ENCODE data around the gene NMRAL1. TPM values are rescaled to one million over a fixed set of nuclear protein-coding genes. Genes with fewer than 3 reads are reported as not detected.

Gene NMRAL1
- polyA plus RNA-seq, 1 donor from 2014 or later: 6.3 TPM

GRCh38 chr16:4522051-4522581 is 47.7 kb upstream of the NMRAL1 start:
- no peak overlapping the region for H3K4me3 ChIP-seq (ENCODE audit: low read length)
- no peak overlapping the region for H3K4me2 ChIP-seq (ENCODE audit: low read length)
- H3K9ac ChIP-seq (ENCODE audit: low read length): no peak overlapping the region
- no peak overlapping the region for H2AFZ ChIP-seq (ENCODE audit: low read depth, low read length)
- no peaks in the 10 kb centered on the region for H3K27me3 ChIP-seq (ENCODE audit: insufficient read depth, low read depth, low read length)
- TF ChIP-seq SMC3 (conservative IDR thresholded peaks at IDR 0.05; ENCODE audit: poor library complexity) (no peak), RAD21 (conservative IDR thresholded peaks at IDR 0.05) (no peak), POLR2AphosphoS5 (IDR thresholded peaks at IDR 0.05) (no peak), REST (IDR thresholded peaks at IDR 0.05; ENCODE audit: borderline replicate concordance) (no peak), MXI1 (conservative IDR thresholded peaks at IDR 0.05; ENCODE audit: poor library complexity, severe bottlenecking) (no peak), TAF1 (IDR thresholded peaks at IDR 0.05; ENCODE audit: low read depth) (no peak), EP300 (conservative IDR thresholded peaks at IDR 0.05; ENCODE audit: poor library complexity, severe bottlenecking) (no peak)
- no peaks in the 10 kb centered on the region for H4K20me1 ChIP-seq (ENCODE audit: insufficient read depth)
- no peaks in the 10 kb centered on the region for H3K9me3 ChIP-seq (ENCODE audit: low read length)
- no peaks in the 10 kb centered on the region for H3K79me2 ChIP-seq (replicated peaks; ENCODE audit: insufficient read depth, low read length)
- no peak overlapping the region for H3K27ac ChIP-seq (ENCODE audit: low read length)
- H3F3A ChIP-seq (ENCODE audit: insufficient read depth, low read length, poor library complexity, severe bottlenecking): no peaks in the 10 kb centered on the region
- H3K36me3 ChIP-seq (ENCODE audit: insufficient read depth, low read length): no peaks in the 10 kb centered on the region
- no peaks in the 10 kb centered on the region for H3K9me2 ChIP-seq (ENCODE audit: insufficient read depth, low read length)

- no peak overlapping the region for H3K27ac ChIP-seq (ENCODE audit: low read length)
- H3K4me3 ChIP-seq (ENCODE audit: low read length): no peak overlapping the region
- no peaks in the 10 kb centered on the region for H3F3A ChIP-seq (ENCODE audit: insufficient read depth, low read length, poor library complexity, severe bottlenecking)
- TF ChIP-seq EZH2 (IDR thresholded peaks at IDR 0.05; ENCODE audit: borderline replicate concordance, insufficient read depth, low read length, poor library complexity, severe bottlenecking) (no peak), RAD21 (conservative IDR thresholded peaks at IDR 0.05) (no peak), CTCF (IDR thresholded peaks at IDR 0.05; ENCODE audit: poor library complexity, severe bottlenecking) (no peak), EP300 (conservative IDR thresholded peaks at IDR 0.05; ENCODE audit: poor library complexity, severe bottlenecking) (no peak), TAF1 (IDR thresholded peaks at IDR 0.05; ENCODE audit: low read depth) (no peak), MXI1 (conservative IDR thresholded peaks at IDR 0.05; ENCODE audit: poor library complexity, severe bottlenecking) (no peak), POLR2AphosphoS5 (IDR thresholded peaks at IDR 0.05) (no peak), SMC3 (conservative IDR thresholded peaks at IDR 0.05; ENCODE audit: poor library complexity) (no peak), REST (IDR thresholded peaks at IDR 0.05; ENCODE audit: borderline replicate concordance) (no peak)
- no peak overlapping the region for H3K9ac ChIP-seq (ENCODE audit: low read length)
- H3K9me2 ChIP-seq (ENCODE audit: insufficient read depth, low read length): no peaks in the 10 kb centered on the region
- H3K36me3 ChIP-seq (ENCODE audit: insufficient read depth, low read length): no peaks in the 10 kb centered on the region
- H3K4me2 ChIP-seq (ENCODE audit: low read length): no peak overlapping the region
- no peaks in the 10 kb centered on the region for H3K79me2 ChIP-seq (replicated peaks; ENCODE audit: insufficient read depth, low read length)
- no peaks in the 10 kb centered on the region for H4K20me1 ChIP-seq (ENCODE audit: insufficient read depth)
- no peaks in the 10 kb centered on the region for H3K27me3 ChIP-seq (ENCODE audit: insufficient read depth, low read depth, low read length)
- no peak overlapping the region for H2AFZ ChIP-seq (ENCODE audit: low read depth, low read length)
- no peaks in the 10 kb centered on the region for H3K9me3 ChIP-seq (ENCODE audit: low read length)
Observed at GRCh38 chr16:4520913-4521312, 46.5 kb upstream of the NMRAL1 start.
